Stomach (tissue), 9 donors: Measurements from ENCODE around the gene PDK3. TPM values are rescaled to one million over a fixed set of nuclear protein-coding genes. Genes with fewer than 3 reads are reported as not detected.
A peak's percentile ranks its signal among the peaks of the same experiment; 100 is the strongest.

ENCODE experiments used
- DNase-seq, 2 donors: peaks; one replicate each; pipeline versions ENCODE4 v3.0.0 to v3.0.0-alpha.2; 2013 to 2019
- H3K27ac ChIP-seq, 5 donors: fragments of 200-600 bp in 4 of 5; sonication (generic) in 4 of 5; one replicate each; pipeline ENCODE4 v1.5.1; 2013 to 2019; ENCODE audit warnings: mild to moderate bottlenecking in 1 of 5, moderate library complexity in 1 of 5
- H3K27me3 ChIP-seq, 3 donors: fragments of 200-600 bp; sonication (generic); one replicate each; pipeline ENCODE4 v1.5.1; 2017 to 2019; ENCODE audit warnings: mixed run types in 1 of 3
- H3K36me3 ChIP-seq, 4 donors: fragments of 200-600 bp; sonication (generic); 1 replicate in 3 of 4; 2 replicates in 1 of 4; pipeline ENCODE4 v1.5.1; 2016 to 2019
- H3K4me1 ChIP-seq, 4 donors: fragments of 200-600 bp; sonication (generic); one replicate each; pipeline ENCODE4 v1.5.1; 2016 to 2019
- H3K4me3 ChIP-seq, 4 donors: fragments of 200-600 bp; sonication (generic) in 3 of 4; one replicate each; pipeline ENCODE4 v1.5.1; 2016 to 2019; ENCODE audit warnings: mild to moderate bottlenecking in 1 of 4
- H3K9me3 ChIP-seq, 4 donors: fragments of 200-600 bp; sonication (generic); one replicate each; pipeline ENCODE4 v1.5.1; 2016 to 2019
- EP300 ChIP-seq: sonication (generic); formaldehyde crosslinking; IDR thresholded peaks from one replicate; pipeline ENCODE4 v1.6.1; 2017; ENCODE audit warnings: antibody characterized with exemption
- POLR2A ChIP-seq, 4 donors: fragments of 450-650 bp; IDR thresholded peaks; one replicate each; pipeline ENCODE4 v1.6.1; 2016; ENCODE audit warnings: antibody characterized with exemption in 4 of 4, control low read depth in 2 of 4, mild to moderate bottlenecking in 1 of 4, moderate library complexity in 1 of 4
- POLR2AphosphoS5 ChIP-seq, 3 donors: sonication (generic); formaldehyde crosslinking; IDR thresholded peaks; one replicate each; pipeline ENCODE4 v1.6.1; 2016; ENCODE audit warnings: antibody characterized with exemption in 3 of 3
- WGBS, 5 donors: extraction: QIAGEN DNeasy Blood & Tissue Kit in 3 of 5; methylation state at CpG; one replicate each; pipeline versions ENCODE4 v1.1.5 to v1.1.7; 2013 to 2018; 5-methylcytosine and 5-hydroxymethylcytosine counted together
- intact Hi-C: fragments of 100-400 bp; cut with DNase I; formaldehyde crosslinking; loops from one replicate; pipeline ENCODE4 v1.15.1; 2023; ENCODE audit warnings: low total_unique reads
- polyA plus RNA-seq, 3 donors: library from polyadenylated mRNA; stranded (reverse); fragments of 200-250 nt; gene quantifications; one replicate each; pipeline ENCODE4 v1.2.3, GENCODE V29; 2013
- total RNA-seq, 5 donors: library from RNA; depleted of rRNA; stranded (reverse); fragments of >200 nt; gene quantifications; one replicate each; pipeline versions ENCODE4 v1.1.0 to v1.2.3, GENCODE V29; 2014 to 2016
- TF ChIP-seq, protein P1 (sequence below), 7 experiments: fragments of 450-650 bp in 4 of 7; fragments of 200-600 bp in 3 of 7; sonication (generic) in 3 of 7; IDR thresholded peaks; one replicate each; pipeline ENCODE4 v1.5.1; 2016 to 2019; ENCODE audit warnings: antibody characterized with exemption in 7 of 7, control low read depth in 2 of 7, mild to moderate bottlenecking in 1 of 7
- donor health status: healthy with polysubstance abuse.
- donor health status: Bipolar disorder and iron deficiency.
- donor health status: healthy.

The PDK3 gene
- total and polyA plus RNA-seq, 8 donors, result 0.29 to 81.1 (median 5.1) TPM

DNA sequence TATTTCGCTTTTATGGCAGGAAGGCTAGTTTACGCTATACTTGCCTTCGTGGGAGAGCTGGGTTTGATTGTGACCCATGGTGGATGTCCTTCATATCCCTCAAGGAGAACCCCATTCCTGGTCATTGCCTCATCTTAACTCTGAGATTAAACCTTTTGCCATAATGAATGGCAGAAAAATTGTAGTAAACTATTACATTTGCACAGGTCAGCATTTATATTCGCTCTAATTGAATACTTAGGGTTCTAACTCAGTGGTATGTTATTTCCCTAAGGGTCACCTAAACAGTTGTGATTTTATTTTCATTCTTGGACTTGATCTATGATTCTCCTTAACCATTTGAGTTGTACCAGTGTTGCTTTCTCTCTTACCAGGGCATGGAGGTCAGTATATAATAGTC is 13.4 kb downstream of the PDK3 start:
- intact Hi-C loops, result no loop called here
- TF ChIP-seq EP300 (no peak), POLR2AphosphoS5 (IDR thresholded peaks at IDR 0.05) (no peak), POLR2A (IDR thresholded peaks at IDR 0.05) (no peak)
- TF ChIP-seq, protein P1, sequence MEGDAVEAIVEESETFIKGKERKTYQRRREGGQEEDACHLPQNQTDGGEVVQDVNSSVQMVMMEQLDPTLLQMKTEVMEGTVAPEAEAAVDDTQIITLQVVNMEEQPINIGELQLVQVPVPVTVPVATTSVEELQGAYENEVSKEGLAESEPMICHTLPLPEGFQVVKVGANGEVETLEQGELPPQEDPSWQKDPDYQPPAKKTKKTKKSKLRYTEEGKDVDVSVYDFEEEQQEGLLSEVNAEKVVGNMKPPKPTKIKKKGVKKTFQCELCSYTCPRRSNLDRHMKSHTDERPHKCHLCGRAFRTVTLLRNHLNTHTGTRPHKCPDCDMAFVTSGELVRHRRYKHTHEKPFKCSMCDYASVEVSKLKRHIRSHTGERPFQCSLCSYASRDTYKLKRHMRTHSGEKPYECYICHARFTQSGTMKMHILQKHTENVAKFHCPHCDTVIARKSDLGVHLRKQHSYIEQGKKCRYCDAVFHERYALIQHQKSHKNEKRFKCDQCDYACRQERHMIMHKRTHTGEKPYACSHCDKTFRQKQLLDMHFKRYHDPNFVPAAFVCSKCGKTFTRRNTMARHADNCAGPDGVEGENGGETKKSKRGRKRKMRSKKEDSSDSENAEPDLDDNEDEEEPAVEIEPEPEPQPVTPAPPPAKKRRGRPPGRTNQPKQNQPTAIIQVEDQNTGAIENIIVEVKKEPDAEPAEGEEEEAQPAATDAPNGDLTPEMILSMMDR (IDR thresholded peaks at IDR 0.05), result no peak
- H3K27ac ChIP-seq, result peak overlapping the region in 2 of 5 donors; percentile 43 to 71
- no peak overlapping the region for H3K4me3 ChIP-seq
- DNase-seq, result no peak
- WGBS, 5 donors, result 85 to 98% (median 92%) methylated on average over 4 of the region's 4 CpGs
- peaks cover 0 to 21% (median 4%) of the 10 kb centered on the region in 4 donors for H3K4me1 ChIP-seq
- no peaks in the 10 kb centered on the region for H3K9me3 ChIP-seq
- no peaks in the 10 kb centered on the region for H3K27me3 ChIP-seq
- H3K36me3 ChIP-seq, result no peaks in the 10 kb centered on the region

DNA sequence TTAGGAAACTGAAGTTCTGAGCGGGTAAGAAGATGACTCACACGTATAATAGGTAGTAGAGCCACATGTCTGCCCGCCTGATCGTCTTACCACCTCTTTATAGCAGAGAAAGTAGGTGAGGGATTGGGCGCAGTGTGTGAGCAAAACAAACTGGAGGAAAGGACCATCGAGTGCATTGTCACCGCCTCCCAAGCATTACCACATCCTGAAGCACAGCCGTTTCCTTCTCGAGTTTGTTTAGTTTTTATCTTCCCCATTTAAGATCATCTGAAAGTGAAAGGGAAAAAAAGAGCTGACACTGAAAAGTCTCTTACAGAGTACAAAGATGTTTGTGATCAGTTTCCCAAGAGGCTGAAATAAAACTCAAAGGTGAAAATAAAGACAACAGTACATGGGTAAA is 14.8 kb downstream of the PDK3 start:
- no peak for TF ChIP-seq EP300
- TF ChIP-seq POLR2A (IDR thresholded peaks at IDR 0.05), result no peak
- no peak for TF ChIP-seq POLR2AphosphoS5 (IDR thresholded peaks at IDR 0.05)
- TF ChIP-seq, protein P1 (IDR thresholded peaks at IDR 0.05), result no peak
- Histone ChIP-seq H3K27ac (peak overlapping the region; percentile 25 to 71 (median 45)), H3K36me3 (no peaks in the 10 kb centered on the region), H3K9me3 (no peaks in the 10 kb centered on the region), H3K4me1 (peaks cover 0 to 18% (median 4%) of the 10 kb centered on the region in 4 donors), H3K27me3 (peaks cover 0 to 3% (median 0%) of the 10 kb centered on the region in 3 donors), H3K4me3 (no peak overlapping the region)
- 21 to 64% (median 51%) methylated on average over 9 of the region's 9 CpGs for WGBS, 5 donors
- intact Hi-C loops, result no loop called here
- peak in 1 of 2 donors; percentile 68 for DNase-seq

DNA sequence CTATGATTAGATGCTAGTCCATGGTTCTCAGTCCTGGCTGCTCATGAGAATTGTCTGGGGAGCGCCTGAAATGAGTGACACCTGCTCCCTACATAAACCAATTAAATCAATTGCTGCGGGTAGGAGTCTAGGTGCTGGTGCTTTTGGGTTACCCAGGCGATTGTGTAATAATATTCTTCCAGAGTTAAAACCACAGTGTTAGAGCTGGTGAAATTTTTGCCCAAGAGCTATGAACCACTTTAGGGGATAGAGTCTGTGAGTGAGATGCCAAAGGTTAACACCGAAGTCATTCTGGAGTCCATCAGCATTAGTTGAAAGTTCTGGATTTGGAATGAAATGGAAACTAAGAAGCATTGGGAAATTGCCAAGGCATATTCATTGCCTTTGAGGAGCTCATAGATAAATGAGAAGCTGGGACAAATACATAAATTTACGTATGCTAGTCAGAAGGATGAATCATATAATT is 15.3 kb downstream of the PDK3 start:
- H3K4me3 ChIP-seq, result no peak overlapping the region
- TF ChIP-seq POLR2A (IDR thresholded peaks at IDR 0.05), result no peak
- TF ChIP-seq EP300, result no peak
- TF ChIP-seq, protein P1 (IDR thresholded peaks at IDR 0.05), result no peak
- TF ChIP-seq POLR2AphosphoS5 (IDR thresholded peaks at IDR 0.05), result no peak

DNA sequence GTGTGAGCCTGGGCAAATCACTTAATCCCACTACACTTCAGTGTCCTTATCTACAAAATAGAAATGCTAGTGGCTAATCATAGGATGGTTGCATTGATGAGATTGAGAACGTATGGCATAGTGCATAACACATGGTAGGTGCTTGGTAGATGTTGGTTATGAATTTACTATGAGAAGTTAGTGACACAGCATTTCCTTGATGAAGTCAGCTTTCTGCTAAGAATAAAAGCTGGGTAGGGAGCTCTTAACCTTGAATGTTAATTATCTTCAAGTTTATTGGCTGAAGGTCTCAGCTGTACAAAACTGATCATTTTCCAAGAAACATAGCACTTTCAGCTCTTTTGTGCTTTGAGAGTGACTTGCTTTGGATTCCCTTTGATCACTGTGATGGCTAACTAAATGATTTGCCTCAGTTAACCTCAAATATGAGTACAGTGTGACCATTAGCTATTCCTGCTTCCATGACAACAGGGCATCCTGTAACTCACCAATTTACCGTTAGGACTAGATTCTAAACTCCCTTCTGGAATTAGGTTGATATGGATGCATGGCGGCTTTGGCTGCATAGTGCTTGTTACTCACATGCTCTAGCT is 17.8 kb downstream of the PDK3 start:
- no peak for DNase-seq
- Histone ChIP-seq H3K9me3 (no peaks in the 10 kb centered on the region), H3K27ac (no peak overlapping the region), H3K27me3 (peaks cover 0 to 3% (median 0%) of the 10 kb centered on the region in 3 donors), H3K36me3 (no peaks in the 10 kb centered on the region), H3K4me1 (peaks cover 0 to 6% (median 0%) of the 10 kb centered on the region in 4 donors), H3K4me3 (no peak overlapping the region)
- TF ChIP-seq EP300 (no peak), POLR2AphosphoS5 (IDR thresholded peaks at IDR 0.05) (no peak), POLR2A (IDR thresholded peaks at IDR 0.05) (no peak)
- TF ChIP-seq, protein P1 (IDR thresholded peaks at IDR 0.05), result no peak
- intact Hi-C loops, result no loop called here
- WGBS, 5 donors, result 52 to 81% (median 64%) methylated on average over 3 of the region's 3 CpGs

More for the DNA sequence above, 15.3 kb downstream of the PDK3 start:
- WGBS, 5 donors, result 69 to 87% (median 72%) methylated on average over 5 of the region's 5 CpGs
- no peak for DNase-seq
- peaks cover 0 to 3% (median 0%) of the 10 kb centered on the region in 3 donors for H3K27me3 ChIP-seq
- peak overlapping the region in 4 of 5 donors; percentile 25 to 71 (median 53) for H3K27ac ChIP-seq
- no peaks in the 10 kb centered on the region for H3K36me3 ChIP-seq
- no peaks in the 10 kb centered on the region for H3K9me3 ChIP-seq
- intact Hi-C loops, result no loop called here
- H3K4me1 ChIP-seq, result peaks cover 0 to 18% (median 4%) of the 10 kb centered on the region in 4 donors
